Stimulated activated CD4-positive, alpha-beta T cell treated with anti-CD3 and anti-CD28 coated beads, Interleukin-2, amount 100 ng/mL, for 4 hours (primary cell): ENCODE data around the gene TMEM125.

Experiments
- DNase-seq: peaks from one replicate; pipeline ENCODE4 v3.0.0-alpha.2; 2020; ENCODE audit warnings: low read depth

The TMEM125 gene

GRCh38 chr1:43293896-43294760 lies 24.3 kb downstream of the TMEM125 start:
- DNase-seq, result no peak

GRCh38 chr1:43294761-43295160 lies 25.0 kb downstream of the TMEM125 start:
- no peak for DNase-seq

GRCh38 chr1:43296207-43296606 lies 26.4 kb downstream of the TMEM125 start:
- DNase-seq, result no peak

GRCh38 chr1:43298055-43298454 lies 28.3 kb downstream of the TMEM125 start:
- no peak for DNase-seq

- DNase-seq, result no peak
Measured at GRCh38 chr1:43299101-43299500, 29.3 kb downstream of the TMEM125 start.

- DNase-seq, result no peak
Measured at GRCh38 chr1:43300378-43301094, 30.8 kb downstream of the TMEM125 start, which contains the start of gene TIE1. TSS of gene TIE1 (plus strand) at chr1:43300982. CDS start at chr1:43301072, 90 bp downstream.

- DNase-seq, result no peak
Measured at GRCh38 chr1:43302201-43302600, 32.4 kb downstream of the TMEM125 start.

GRCh38 chr1:43302721-43303470 lies 33.1 kb downstream of the TMEM125 start:
- no peak for DNase-seq

GRCh38 chr1:43303471-43304313 lies 33.9 kb downstream of the TMEM125 start:
- DNase-seq, result no peak

GRCh38 chr1:43304314-43304681 lies 34.5 kb downstream of the TMEM125 start:
- no peak for DNase-seq

- DNase-seq, result no peak
Measured at GRCh38 chr1:43304771-43305300, 35.1 kb downstream of the TMEM125 start.

GRCh38 chr1:43305461-43305860 lies 35.7 kb downstream of the TMEM125 start:
- no peak for DNase-seq

GRCh38 chr1:43305926-43306687 lies 36.3 kb downstream of the TMEM125 start:
- no peak for DNase-seq

- no peak for DNase-seq
Measured at GRCh38 chr1:43306688-43307457, 37.1 kb downstream of the TMEM125 start.

- no peak for DNase-seq
Measured at GRCh38 chr1:43307458-43308158, 37.8 kb downstream of the TMEM125 start.

- no peak for DNase-seq
Measured at GRCh38 chr1:43308635-43309404, 39.0 kb downstream of the TMEM125 start.

GRCh38 chr1:43309405-43310025 lies 39.7 kb downstream of the TMEM125 start:
- DNase-seq, result no peak

- DNase-seq, result no peak
Measured at GRCh38 chr1:43311521-43311920, 41.7 kb downstream of the TMEM125 start.
